ENCODE measurements around the gene RND1. TPM values are rescaled to one million over a fixed set of nuclear protein-coding genes. Genes with fewer than 3 reads are reported as not detected.
A peak's percentile ranks its signal among the peaks of the same experiment; 100 is the strongest.

The RND1 gene
- total and polyA plus RNA-seq, 2 of the 13 experiments (the other 11 are each of a cell fraction or from before 2014, with no cell fraction given) = 1.8 to 1.9 TPM

DNA sequence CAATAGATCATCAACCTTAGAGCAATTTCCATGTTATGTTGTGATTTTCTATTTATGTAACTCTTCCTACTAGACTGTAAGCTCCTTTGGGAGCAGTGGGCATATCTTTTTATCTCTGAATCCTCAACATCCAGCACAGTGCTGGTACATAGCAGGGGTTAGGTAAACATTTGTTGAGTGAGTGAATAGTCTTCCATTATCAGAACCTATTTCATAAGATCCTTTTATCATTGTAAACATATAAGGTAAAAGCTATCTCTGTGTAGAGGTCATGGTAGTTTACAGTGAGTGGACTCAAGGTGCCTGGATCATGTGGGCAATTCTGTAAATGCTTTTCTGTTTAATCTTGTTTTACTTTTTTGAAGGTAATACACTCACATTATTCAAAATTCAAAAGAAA lies 44.5 kb upstream of the RND1 start (continued):
- TF ChIP-seq, protein P1, sequence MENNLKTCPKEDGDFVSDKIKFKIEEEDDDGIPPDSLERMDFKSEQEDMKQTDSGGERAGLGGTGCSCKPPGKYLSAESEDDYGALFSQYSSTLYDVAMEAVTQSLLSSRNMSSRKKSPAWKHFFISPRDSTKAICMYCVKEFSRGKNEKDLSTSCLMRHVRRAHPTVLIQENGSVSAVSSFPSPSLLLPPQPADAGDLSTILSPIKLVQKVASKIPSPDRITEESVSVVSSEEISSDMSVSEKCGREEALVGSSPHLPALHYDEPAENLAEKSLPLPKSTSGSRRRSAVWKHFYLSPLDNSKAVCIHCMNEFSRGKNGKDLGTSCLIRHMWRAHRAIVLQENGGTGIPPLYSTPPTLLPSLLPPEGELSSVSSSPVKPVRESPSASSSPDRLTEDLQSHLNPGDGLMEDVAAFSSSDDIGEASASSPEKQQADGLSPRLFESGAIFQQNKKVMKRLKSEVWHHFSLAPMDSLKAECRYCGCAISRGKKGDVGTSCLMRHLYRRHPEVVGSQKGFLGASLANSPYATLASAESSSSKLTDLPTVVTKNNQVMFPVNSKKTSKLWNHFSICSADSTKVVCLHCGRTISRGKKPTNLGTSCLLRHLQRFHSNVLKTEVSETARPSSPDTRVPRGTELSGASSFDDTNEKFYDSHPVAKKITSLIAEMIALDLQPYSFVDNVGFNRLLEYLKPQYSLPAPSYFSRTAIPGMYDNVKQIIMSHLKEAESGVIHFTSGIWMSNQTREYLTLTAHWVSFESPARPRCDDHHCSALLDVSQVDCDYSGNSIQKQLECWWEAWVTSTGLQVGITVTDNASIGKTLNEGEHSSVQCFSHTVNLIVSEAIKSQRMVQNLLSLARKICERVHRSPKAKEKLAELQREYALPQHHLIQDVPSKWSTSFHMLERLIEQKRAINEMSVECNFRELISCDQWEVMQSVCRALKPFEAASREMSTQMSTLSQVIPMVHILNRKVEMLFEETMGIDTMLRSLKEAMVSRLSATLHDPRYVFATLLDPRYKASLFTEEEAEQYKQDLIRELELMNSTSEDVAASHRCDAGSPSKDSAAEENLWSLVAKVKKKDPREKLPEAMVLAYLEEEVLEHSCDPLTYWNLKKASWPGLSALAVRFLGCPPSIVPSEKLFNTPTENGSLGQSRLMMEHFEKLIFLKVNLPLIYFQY (CRISPR knock-in tag; IDR thresholded peaks at IDR 0.05; ENCODE audit: borderline replicate concordance) = peak; percentile 61; the same call in 1 of the 2 replicates
- no peak for TF ChIP-seq GTF3A (CRISPR knock-in tag; conservative IDR thresholded peaks at IDR 0.05)
- no peak for TF ChIP-seq KLF15 (CRISPR knock-in tag; IDR thresholded peaks at IDR 0.05; ENCODE audit: borderline replicate concordance)
- no peak for TF ChIP-seq HOXA9 (CRISPR knock-in tag; IDR thresholded peaks at IDR 0.05; ENCODE audit: borderline replicate concordance)
- TF ChIP-seq, protein P2, sequence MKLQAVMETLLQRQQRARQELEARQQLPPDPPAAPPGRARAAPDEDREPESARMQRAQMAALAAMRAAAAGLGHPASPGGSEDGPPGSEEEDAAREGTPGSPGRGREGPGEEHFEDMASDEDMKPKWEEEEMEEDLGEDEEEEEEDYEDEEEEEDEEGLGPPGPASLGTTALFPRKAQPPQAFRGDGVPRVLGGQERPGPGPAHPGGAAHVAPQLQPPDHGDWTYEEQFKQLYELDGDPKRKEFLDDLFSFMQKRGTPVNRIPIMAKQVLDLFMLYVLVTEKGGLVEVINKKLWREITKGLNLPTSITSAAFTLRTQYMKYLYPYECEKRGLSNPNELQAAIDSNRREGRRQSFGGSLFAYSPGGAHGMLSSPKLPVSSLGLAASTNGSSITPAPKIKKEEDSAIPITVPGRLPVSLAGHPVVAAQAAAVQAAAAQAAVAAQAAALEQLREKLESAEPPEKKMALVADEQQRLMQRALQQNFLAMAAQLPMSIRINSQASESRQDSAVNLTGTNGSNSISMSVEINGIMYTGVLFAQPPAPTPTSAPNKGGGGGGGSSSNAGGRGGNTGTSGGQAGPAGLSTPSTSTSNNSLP (IDR thresholded peaks at IDR 0.05; ENCODE audit: low read depth, low read length) = peak; percentile 75
- TF ChIP-seq IKZF1 (IDR thresholded peaks at IDR 0.05) = no peak
- peak; percentile 87 to 97 for TF ChIP-seq NR2F1 (CRISPR knock-in tag; IDR thresholded peaks at IDR 0.05)
- TF ChIP-seq ZNF230 (CRISPR knock-in tag; IDR thresholded peaks at IDR 0.05) = no peak
- TF ChIP-seq ZNF772 (CRISPR knock-in tag; IDR thresholded peaks at IDR 0.05) = peak; percentile 47; the same call in 1 of the 2 replicates
- TF ChIP-seq, protein P3, sequence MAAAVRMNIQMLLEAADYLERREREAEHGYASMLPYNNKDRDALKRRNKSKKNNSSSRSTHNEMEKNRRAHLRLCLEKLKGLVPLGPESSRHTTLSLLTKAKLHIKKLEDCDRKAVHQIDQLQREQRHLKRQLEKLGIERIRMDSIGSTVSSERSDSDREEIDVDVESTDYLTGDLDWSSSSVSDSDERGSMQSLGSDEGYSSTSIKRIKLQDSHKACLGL (CRISPR knock-in tag; IDR thresholded peaks at IDR 0.05) = no peak
- TF ChIP-seq ZNF646 (CRISPR knock-in tag; IDR thresholded peaks at IDR 0.05) = no peak
- TF ChIP-seq ZNF460 (CRISPR knock-in tag; IDR thresholded peaks at IDR 0.05; ENCODE audit: borderline replicate concordance) = no peak
- TF ChIP-seq, protein P4, sequence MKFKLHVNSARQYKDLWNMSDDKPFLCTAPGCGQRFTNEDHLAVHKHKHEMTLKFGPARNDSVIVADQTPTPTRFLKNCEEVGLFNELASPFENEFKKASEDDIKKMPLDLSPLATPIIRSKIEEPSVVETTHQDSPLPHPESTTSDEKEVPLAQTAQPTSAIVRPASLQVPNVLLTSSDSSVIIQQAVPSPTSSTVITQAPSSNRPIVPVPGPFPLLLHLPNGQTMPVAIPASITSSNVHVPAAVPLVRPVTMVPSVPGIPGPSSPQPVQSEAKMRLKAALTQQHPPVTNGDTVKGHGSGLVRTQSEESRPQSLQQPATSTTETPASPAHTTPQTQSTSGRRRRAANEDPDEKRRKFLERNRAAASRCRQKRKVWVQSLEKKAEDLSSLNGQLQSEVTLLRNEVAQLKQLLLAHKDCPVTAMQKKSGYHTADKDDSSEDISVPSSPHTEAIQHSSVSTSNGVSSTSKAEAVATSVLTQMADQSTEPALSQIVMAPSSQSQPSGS (CRISPR knock-in tag; IDR thresholded peaks at IDR 0.05) = peak; percentile 81; the same call in 1 of the 2 replicates
- 0 out of 2 replicates have a peak, but pooled peaks have one; percentile 39 for TF ChIP-seq ONECUT2 (CRISPR knock-in tag; IDR thresholded peaks at IDR 0.05)

Data from HepG2 (cell line).